DND-41 (cell line): ENCODE measurements around the gene RALGPS1.

ENCODE experiments used
- CTCF ChIP-seq: IDR thresholded peaks from 2 replicates; pipeline ENCODE4 v1.5.1; 2012; ENCODE audit warnings: borderline replicate concordance, low read length, moderate library complexity, mild to moderate bottlenecking; ENCODE audit not compliant: poor library complexity, severe bottlenecking; ENCODE audit errors: extremely low read depth
- EZH2 ChIP-seq: IDR thresholded peaks from 3 replicates; pipeline ENCODE4 v1.6.1; 2012; ENCODE audit warnings: borderline replicate concordance, low read depth, mild to moderate bottlenecking, moderate library complexity, low read length, inconsistent platforms; ENCODE audit not compliant: severe bottlenecking

DNA sequence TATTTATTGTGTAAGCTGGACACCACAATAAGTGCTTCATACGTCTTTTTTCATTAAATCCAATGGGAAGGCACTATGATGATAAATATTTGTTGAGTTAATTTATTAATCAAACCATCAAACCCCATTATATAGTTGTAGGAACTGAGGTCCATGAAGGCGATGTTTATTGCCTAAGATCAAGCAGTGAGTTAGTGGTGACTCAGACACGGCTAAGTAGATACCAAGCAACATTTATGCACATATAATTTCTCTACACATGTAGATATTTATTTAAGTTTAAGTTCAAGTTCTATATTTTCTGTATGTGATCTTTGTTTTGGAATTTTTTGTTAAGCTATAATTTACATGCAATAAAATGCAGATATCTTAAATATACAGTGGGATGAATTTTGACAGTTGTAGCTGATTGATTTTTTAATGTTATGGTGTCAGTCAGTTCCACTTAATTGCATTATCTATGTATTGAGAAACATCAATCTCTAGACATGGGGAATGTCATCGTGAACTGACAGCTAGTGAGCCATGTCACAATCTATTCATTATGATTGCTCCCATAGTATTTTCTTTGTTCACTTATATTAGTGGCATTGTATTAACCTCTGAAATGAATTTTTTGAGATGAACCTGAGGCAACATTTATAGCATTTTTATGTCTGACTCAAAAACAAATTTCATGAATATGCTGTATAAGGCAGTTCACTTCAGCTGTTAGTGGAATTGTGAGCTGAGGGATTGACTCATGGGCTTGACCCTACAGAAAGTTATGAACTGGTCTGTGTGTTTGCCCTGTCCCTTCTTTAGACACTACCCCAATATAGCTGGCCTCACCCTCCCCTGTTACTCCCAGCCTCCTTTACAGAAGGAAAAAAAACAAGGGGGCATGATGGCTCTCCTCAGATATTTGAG, 338.1 kb downstream of the RALGPS1 start:
- no peak for TF ChIP-seq CTCF
- no peak for TF ChIP-seq EZH2
